Activated CD4-positive, alpha-beta T cell treated with anti-CD3 and anti-CD28 coated beads for 1 hour (primary cell): Measurements from ENCODE around the gene KRTAP6-2.

Experiments
- DNase-seq: peaks from one replicate; pipeline ENCODE4 v3.0.0-alpha.2; 2020

Gene KRTAP6-2, protein sequence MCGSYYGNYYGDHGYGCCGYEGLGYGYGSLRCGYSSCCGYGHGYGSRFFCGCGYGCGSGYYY

GRCh38 chr21:30598802-30599201 lies at the start of gene KRTAP6-2:
Gene KRTAP6-2, minus strand, starts transcription at chr21:30598902. Its CDS starts 28 bp downstream, at chr21:30598874.
- DNase-seq: no peak

- DNase-seq: no peak
These were observed 48.3 kb upstream of the KRTAP6-2 start for GRCh38 chr21:30646904-30647414.

DNA sequence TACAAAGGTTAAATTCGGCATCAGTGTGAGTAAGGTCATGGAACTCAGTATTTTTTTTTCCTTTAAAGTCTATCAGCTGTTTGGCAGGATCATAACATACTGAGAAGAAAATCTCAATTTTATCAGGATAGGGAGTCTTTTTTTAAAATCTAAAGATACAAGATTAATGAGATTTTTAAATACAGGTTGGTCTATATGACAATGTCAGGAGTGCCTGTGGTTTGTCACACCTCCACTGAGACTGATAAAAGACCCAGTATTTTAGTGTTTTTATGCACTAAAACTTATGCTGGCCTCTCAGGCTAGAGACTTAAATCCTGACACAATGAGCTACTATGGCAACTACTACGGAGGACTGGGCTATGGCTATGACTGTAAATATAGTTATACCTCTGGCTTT lies 43.9 kb upstream of the KRTAP6-2 start, which contains the start of gene KRTAP20-3:
TSS of gene KRTAP20-3 (plus strand) at position 301 of the 400 bp plus-strand sequence.
- no peak for DNase-seq

- no peak for DNase-seq
These were observed 40.0 kb upstream of the KRTAP6-2 start for GRCh38 chr21:30638686-30639085.

DNA sequence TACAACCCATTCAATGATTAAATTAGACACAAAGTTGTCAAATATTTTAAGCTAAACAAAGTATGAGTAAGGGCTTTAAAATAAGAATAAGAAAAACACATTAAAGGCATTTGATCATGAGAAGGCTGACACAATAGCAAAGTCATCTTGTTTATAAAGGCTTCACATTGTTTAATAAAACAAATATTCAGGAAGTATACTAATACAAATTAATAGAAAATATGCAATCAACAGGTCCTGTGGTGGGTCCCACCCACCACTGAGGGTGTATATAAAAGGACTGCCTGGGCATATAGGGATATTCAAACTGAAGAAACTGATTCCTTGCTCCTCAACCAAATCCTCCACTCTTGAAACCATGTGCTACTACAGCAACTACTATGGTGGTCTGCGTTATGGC lies 36.2 kb upstream of the KRTAP6-2 start, which contains the start of gene KRTAP20-2:
TSS of gene KRTAP20-2 (plus strand) at position 301 of the 400 bp plus-strand sequence. CDS start at position 359, 58 bp downstream.
- DNase-seq: no peak

DNA sequence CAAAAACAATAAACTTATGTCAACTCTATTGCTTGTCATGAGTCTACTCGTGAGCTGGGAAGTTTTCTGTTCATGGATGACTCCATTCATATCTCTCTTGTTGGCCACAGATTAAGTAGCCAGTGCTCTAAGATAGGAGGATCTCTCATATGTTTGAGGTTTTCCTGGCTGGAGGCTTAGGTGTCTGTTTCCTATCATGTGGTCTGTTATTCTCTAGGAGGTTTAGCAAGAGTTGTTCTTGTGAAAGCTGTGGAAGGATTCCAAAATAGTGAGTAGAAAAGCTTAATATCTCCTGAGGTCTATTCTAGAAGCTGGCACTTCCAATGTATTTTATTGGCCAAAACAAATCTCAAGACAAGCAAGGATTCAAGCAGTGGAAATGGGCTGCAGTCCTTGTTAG lies 30.5 kb upstream of the KRTAP6-2 start:
- no peak for DNase-seq

DNA sequence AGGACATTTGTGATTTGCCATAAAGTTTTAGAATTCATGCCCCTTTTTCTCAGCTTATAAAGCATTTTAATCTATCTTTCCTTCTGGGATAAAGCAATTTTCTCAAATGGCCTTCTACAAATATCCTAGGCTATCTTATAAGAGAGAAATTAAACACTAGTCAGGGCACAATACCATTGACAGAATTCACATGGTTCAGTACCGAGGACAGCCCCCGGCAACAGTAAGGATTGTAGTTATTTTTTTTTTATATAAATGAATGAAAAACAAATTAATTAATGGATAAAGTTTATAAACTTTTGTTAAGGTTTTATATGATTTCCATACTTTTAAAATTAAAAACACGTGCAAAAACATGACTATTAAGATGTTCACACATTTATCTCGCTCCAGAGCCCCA lies 29.4 kb upstream of the KRTAP6-2 start:
- no peak for DNase-seq

DNA sequence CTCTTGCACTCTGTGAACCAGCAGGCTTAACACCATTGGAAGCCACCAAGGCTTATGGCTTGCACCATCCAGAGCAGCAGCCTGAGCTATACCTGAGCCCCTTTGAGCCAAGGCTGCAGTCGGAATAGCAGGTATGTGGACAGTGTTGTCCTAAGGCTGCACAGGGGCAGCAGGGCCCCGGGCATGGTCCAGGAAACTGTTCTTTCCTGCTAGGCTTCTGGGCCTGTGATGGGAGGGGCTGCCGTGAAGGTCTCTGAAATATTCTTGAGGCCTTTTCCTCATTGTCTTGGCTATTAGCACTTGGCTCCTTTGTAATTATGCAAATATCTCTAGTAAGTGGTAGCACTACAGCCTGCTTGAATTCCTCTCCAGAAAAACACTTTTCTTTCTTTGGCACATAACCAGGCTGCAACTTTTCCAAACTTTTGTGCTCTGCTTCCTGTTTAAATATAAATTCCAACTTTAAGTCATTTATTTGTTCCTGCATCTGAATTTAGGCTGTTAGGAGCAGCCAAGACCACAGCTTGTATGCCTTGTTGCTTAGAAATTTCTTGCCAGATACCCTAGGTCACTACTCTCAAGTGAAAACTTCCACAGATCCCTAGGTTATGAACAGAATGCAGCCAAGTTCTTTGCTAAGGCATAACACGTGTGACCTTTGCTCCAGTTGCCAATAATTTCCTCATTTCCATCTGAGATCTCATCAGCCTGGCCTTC lies 26.9 kb upstream of the KRTAP6-2 start:
- DNase-seq: no peak

- DNase-seq: no peak
These were observed 24.7 kb upstream of the KRTAP6-2 start for GRCh38 chr21:30623362-30623761.

DNA sequence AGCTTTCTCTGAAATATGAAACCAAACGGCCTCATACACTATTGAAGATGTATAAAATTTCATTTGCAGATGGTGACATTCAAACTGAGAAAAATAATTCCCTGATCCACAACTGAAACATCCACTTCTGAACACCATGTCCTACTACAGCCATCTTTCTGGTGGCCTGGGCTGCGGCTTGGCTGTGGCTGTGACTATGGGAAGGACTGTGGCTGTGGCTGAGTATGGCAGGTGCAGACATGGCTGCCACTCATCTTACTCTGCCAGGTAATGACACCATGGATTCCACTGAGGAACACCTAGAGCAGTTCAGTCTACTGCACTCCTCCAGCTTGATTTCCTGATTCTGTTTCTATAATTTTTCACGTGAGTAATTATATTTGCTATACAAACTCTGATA lies 21.8 kb upstream of the KRTAP6-2 start, which contains the start of gene KRTAP20-4:
TSS of gene KRTAP20-4 (plus strand) at position 106 of the 400 bp plus-strand sequence.
- no peak for DNase-seq

- DNase-seq: no peak
These were observed 21.4 kb upstream of the KRTAP6-2 start for GRCh38 chr21:30620080-30620479.

DNA sequence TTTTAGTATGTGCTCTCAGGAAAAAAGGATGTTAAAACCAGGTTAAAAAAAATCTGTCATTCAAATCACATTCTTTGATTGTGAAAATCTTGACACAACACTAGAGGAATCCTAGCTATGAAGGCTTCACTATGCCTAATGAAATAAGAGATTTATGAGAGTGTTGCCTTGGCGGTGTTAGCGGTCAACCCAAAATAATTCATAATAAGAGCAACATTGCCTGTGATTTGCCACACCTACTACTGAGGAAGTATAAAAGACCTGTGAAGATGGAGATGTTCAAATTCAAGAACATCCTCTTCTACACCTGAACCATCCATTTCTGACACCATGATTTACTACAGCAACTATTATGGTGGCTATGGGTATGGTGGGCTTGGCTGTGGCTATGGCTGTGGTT lies 17.4 kb upstream of the KRTAP6-2 start, which contains the start of gene KRTAP20-1:
TSS of gene KRTAP20-1 (plus strand) at position 301 of the 400 bp plus-strand sequence. CDS start at position 331, 30 bp downstream.
- DNase-seq: no peak

DNA sequence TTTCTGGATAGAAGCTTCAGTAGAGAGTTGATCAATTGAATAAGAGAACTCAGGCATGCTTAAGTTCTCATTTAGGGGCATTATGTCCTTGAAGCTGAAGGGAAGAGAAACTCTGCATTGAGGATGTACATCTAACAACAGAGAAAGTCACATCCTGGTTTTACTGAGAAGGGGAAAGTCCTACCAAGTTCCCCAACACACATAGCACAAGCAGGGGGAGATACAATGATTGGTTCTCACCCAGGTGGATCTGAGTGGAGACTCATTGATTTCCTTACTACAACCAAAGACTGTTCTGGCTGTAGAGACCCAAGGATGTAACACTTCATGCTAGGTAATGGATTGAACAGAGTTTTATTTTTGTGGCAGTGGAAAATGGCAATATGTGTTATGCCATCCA lies 16.5 kb upstream of the KRTAP6-2 start:
- no peak for DNase-seq

DNA sequence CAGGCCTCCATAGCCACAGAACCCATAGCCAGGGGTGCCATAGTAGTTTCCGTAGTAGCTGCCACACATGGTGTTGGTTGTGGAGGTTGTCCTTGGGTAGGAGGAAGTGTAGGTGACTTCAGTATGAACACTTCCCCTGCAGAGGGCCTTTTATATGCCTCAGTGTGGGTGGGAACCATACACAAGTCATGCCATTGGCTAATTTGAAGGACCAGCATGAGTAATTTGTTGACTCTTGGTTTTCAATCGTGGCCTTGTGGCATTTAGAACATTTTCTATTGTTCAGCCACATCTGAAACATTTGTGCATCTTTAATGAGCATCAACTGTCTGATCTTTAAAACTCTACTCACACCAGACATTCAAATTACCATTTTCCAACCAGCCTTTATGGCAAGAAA lies 15.1 kb upstream of the KRTAP6-2 start, which contains the start of gene KRTAP6-1:
TSS of gene KRTAP6-1 (minus strand) at position 95 of the 400 bp plus-strand sequence. CDS start at position 69, 26 bp downstream.
- DNase-seq: no peak

- no peak for DNase-seq
These were observed 13.4 kb upstream of the KRTAP6-2 start for GRCh38 chr21:30612132-30612531.

DNA sequence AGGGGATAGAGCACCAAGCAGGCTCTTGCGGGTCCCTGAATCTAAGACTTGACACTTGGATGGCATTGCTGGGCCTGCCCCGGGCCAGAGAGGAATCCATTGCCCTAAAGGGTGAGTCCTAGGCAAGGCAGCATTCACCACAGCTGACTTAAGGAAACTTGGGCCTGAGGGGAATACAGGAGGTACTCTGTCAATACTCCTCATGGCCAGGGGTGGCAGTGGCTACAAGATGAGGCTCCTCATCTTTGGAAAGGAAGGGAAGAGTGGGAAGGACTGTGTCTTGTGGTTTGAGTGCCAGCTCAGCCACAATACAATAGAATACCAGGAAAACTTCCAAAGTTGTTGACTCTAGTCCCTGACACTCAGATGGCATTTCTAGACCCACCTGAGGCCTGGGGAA lies 7.3 kb upstream of the KRTAP6-2 start:
- DNase-seq: no peak

- DNase-seq: no peak
These were observed 2.1 kb upstream of the KRTAP6-2 start, which contains the start of gene KRTAP22-1 for GRCh38 chr21:30600787-30601186. Gene KRTAP22-1, plus strand, starts transcription at chr21:30601087.

DNA sequence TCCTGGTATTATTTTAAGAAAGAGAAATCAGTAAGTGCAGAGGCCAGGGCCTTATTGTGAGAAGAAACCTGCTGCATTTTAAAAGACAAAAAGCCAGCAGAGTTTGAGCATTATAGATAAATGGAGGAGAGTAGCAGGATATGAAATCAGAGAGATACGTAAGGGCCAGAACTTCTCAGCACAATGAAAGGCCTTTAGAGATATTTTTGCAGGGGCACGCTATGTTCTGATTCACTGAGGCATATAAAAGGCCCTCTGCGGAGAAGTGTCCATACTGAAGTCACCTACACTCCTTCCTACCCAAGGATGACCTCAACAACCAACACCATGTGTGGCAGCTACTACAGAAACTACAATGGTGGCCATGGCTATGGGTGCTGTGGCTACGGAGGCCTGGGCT lies 6.6 kb downstream of the KRTAP6-2 start, which contains the start of gene KRTAP6-3:
TSS of gene KRTAP6-3 (plus strand) at position 301 of the 400 bp plus-strand sequence. CDS start at position 307, 6 bp downstream.
- no peak for DNase-seq

- DNase-seq: no peak
These were observed 8.4 kb downstream of the KRTAP6-2 start, which contains the start of gene KRTAP22-2 for GRCh38 chr21:30590297-30590696. Gene KRTAP22-2, minus strand, starts transcription at chr21:30590397.

GRCh38 chr21:30582870-30583269 lies 15.8 kb downstream of the KRTAP6-2 start:
- no peak for DNase-seq

GRCh38 chr21:30580132-30580531 lies 18.6 kb downstream of the KRTAP6-2 start:
- no peak for DNase-seq

- DNase-seq: no peak
These were observed 19.4 kb downstream of the KRTAP6-2 start for GRCh38 chr21:30579346-30579745.

DNA sequence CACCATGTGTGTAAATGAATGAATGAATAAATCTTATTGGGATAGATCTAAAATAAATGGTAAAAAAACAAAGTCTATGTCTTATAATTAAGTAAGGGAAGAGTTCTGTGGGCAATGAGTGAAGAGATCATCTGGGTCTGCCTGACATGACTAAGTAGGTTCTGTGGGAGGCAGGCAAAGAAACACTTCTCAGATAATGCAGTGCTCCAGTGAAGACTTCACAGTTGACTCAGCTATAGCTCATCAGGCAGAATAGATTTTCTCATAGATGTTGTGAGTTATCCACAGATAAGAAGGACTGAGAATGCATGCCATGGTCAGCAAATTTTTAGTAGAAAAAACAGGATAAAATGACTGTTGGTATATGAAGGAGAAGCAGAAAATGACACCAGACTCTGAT lies 20.9 kb downstream of the KRTAP6-2 start:
- DNase-seq: no peak

DNA sequence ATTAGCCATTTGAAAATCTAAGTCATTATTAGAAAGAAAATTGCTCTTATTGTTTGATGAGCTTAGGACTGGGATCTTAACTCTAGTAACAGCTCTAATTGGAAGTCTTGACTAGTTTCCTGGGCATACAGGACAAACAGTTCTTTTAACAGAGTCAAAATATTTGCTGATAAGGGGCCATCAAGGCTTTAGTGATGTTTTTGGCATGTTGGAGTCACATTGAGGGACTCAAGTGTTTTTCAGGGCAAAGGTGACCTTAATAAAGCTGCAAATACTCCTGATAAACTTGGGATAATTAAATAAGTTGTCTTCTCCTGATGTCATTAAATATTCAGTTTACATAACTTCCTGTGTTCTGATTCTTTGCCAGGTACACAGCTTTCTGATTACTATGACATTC lies 31.1 kb downstream of the KRTAP6-2 start:
- DNase-seq: no peak
